Measurements from ENCODE around the gene GLRX5. TPM values are rescaled to one million over a fixed set of nuclear protein-coding genes. Genes with fewer than 3 reads are reported as not detected.

Gene GLRX5
- polyA plus RNA-seq, 2 of the 4 experiments (the other 2 are of a cell fraction), result 51.2 to 73.2 TPM

DNA sequence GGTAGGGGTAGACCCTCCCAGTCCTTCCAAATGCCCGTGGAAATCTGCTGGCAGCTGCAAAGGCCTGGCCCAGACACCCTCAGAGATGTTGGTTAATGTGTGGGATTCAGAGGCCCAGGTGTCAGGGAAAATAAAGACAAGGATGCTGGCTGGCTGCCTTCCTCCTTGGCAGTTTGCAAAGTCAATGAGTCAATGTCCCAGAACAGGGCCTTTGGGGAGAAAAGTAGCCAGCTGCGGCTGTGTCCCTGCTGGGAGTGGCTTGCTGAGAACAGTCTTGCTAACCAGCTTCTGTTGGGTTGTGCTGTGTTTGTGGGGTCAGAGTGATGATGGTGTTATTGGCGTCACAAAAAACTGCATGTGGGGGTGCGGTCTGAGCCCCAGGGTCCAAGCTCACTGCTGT lies 29.2 kb downstream of the GLRX5 start:
- ATAC-seq (no peak), DNase-seq (ENCODE audit: low read depth in 1 of 2, low spot score in 1 of 2) (no peak), FAIRE-seq (no peak)
- Histone ChIP-seq H3K4me3 (no peak overlapping the region), H3K4me2 (no peak overlapping the region), H3K4me1 (no peaks in the 10 kb centered on the region), H3K27ac (no peak overlapping the region), H3K9me3 (no peaks in the 10 kb centered on the region)
- TF ChIP-seq RNF2 (IDR thresholded peaks at IDR 0.05; ENCODE audit: borderline replicate concordance, low read depth) (no peak), ZFP36 (IDR thresholded peaks at IDR 0.05; ENCODE audit: borderline replicate concordance, partially characterized antibody) (no peak), ESRRA (IDR thresholded peaks at IDR 0.05; ENCODE audit: borderline replicate concordance, low read length) (no peak), ZNF302 (CRISPR knock-in tag; IDR thresholded peaks at IDR 0.05) (no peak), RARB (CRISPR knock-in tag; IDR thresholded peaks at IDR 0.05) (no peak), TP53 (CRISPR knock-in tag; IDR thresholded peaks at IDR 0.05) (no peak), RFX5 (IDR thresholded peaks at IDR 0.05) (no peak), GATA3 (IDR thresholded peaks at IDR 0.05; ENCODE audit: borderline replicate concordance) (no peak)
- TF ChIP-seq, protein P1, sequence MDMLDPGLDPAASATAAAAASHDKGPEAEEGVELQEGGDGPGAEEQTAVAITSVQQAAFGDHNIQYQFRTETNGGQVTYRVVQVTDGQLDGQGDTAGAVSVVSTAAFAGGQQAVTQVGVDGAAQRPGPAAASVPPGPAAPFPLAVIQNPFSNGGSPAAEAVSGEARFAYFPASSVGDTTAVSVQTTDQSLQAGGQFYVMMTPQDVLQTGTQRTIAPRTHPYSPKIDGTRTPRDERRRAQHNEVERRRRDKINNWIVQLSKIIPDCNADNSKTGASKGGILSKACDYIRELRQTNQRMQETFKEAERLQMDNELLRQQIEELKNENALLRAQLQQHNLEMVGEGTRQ (IDR thresholded peaks at IDR 0.05), result no peak
- ChIA-PET CTCF (interaction anchor here (0.7 to 9.9 kb wide), 7 partner anchors 14 to 535 kb away, joined by 3 to 145 read pairs (median 29); no protein-coding TSS in a partner anchor), POLR2A (no interaction called here)
- 47% methylated on average over 3 of the region's 4 CpGs for WGBS (ENCODE audit: missing lambda C conversion rate)

DNA sequence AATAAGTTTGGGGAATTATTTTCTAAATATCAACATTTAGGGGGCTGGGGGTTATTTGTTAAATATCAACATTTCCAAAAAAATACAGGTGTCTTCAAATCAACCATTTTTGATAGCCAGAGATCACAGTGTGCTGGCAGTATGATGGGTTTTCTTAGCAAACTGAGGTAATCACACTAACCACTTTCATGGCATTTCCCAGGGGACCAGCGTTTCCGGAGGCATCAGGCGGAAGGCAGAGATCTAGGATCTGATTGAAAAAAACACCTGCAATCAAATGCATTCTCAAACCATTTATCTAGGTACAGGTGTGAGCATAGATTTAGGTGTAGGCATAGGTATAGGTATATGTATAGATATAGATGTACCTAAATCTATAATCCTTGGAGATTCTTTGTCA lies 34.6 kb downstream of the GLRX5 start:
- Histone ChIP-seq H3K4me3 (no peak overlapping the region), H3K9me3 (no peaks in the 10 kb centered on the region), H3K4me1 (no peaks in the 10 kb centered on the region), H3K4me2 (no peak overlapping the region), H3K27ac (no peak overlapping the region)
- WGBS (ENCODE audit: missing lambda C conversion rate), result 35% methylated on average over 3 of the region's 3 CpGs
- POLR2A ChIA-PET, result no interaction called here
- CTCF ChIA-PET, result no interaction called here
- no peak for TF ChIP-seq GATA3 (IDR thresholded peaks at IDR 0.05; ENCODE audit: borderline replicate concordance)
- TF ChIP-seq, protein P2, sequence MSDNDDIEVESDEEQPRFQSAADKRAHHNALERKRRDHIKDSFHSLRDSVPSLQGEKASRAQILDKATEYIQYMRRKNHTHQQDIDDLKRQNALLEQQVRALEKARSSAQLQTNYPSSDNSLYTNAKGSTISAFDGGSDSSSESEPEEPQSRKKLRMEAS (IDR thresholded peaks at IDR 0.05), result no peak
- TF ChIP-seq ESRRA (IDR thresholded peaks at IDR 0.05; ENCODE audit: borderline replicate concordance, low read length), result no peak
- TF ChIP-seq EHMT2 (IDR thresholded peaks at IDR 0.05; ENCODE audit: low read depth), result no peak
- no peak for TF ChIP-seq RCOR1 (IDR thresholded peaks at IDR 0.05; ENCODE audit: low read depth, low read length)
- TF ChIP-seq RARB (CRISPR knock-in tag; IDR thresholded peaks at IDR 0.05), result no peak
- no peak for TF ChIP-seq HOXA7 (CRISPR knock-in tag; IDR thresholded peaks at IDR 0.05)
- no peak for TF ChIP-seq HDAC2 (IDR thresholded peaks at IDR 0.05)
- no peak for TF ChIP-seq ZFP36 (IDR thresholded peaks at IDR 0.05; ENCODE audit: borderline replicate concordance, partially characterized antibody)
- TF ChIP-seq, protein P3, sequence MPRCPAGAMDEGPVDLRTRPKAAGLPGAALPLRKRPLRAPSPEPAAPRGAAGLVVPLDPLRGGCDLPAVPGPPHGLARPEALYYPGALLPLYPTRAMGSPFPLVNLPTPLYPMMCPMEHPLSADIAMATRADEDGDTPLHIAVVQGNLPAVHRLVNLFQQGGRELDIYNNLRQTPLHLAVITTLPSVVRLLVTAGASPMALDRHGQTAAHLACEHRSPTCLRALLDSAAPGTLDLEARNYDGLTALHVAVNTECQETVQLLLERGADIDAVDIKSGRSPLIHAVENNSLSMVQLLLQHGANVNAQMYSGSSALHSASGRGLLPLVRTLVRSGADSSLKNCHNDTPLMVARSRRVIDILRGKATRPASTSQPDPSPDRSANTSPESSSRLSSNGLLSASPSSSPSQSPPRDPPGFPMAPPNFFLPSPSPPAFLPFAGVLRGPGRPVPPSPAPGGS (IDR thresholded peaks at IDR 0.05), result no peak
- TF ChIP-seq, protein P4, sequence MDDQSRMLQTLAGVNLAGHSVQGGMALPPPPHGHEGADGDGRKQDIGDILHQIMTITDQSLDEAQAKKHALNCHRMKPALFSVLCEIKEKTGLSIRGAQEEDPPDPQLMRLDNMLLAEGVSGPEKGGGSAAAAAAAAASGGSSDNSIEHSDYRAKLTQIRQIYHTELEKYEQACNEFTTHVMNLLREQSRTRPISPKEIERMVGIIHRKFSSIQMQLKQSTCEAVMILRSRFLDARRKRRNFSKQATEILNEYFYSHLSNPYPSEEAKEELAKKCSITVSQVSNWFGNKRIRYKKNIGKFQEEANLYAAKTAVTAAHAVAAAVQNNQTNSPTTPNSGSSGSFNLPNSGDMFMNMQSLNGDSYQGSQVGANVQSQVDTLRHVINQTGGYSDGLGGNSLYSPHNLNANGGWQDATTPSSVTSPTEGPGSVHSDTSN (IDR thresholded peaks at IDR 0.05), result no peak
- TF ChIP-seq TP53 (CRISPR knock-in tag; IDR thresholded peaks at IDR 0.05), result no peak
- no peak for TF ChIP-seq POLR2AphosphoS2 (conservative IDR thresholded peaks at IDR 0.05; ENCODE audit: low read length)
- no peak for TF ChIP-seq CHD2 (IDR thresholded peaks at IDR 0.05; ENCODE audit: low read length, partially characterized antibody)
- TF ChIP-seq MAZ (IDR thresholded peaks at IDR 0.05; ENCODE audit: borderline replicate concordance, low read depth, low read length), result no peak
- no peak for ATAC-seq
- no peak for FAIRE-seq
- no peak for DNase-seq (ENCODE audit: low read depth in 1 of 2, low spot score in 1 of 2)

DNA sequence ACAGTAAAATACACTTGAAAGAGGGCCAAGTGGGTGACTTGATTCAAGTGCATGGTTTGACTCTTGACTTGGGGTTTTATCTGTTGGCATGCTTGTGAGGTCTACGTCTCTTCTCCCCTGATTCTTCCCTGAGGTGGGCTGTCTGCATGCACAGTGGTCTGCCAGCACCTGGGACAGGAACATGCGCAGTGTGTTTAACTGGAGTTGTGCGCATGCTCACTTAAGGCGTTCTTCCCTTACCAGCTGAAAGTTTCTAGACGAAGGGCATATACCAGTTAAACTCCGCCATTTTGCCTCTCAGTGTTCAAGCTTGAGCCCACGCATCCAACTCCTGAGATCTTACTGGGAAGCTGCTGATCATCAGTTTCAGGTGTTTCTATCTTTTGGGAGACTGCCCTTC lies 38.5 kb downstream of the GLRX5 start:
- CTCF ChIA-PET, result interaction anchor here (1.2 kb wide), 2 partner anchors 13 to 421 kb away, joined by 3 read pairs; no protein-coding TSS in a partner anchor
- POLR2A ChIA-PET, result no interaction called here
- no peak for ATAC-seq

More for the DNA sequence above, 38.5 kb downstream of the GLRX5 start:
- H3K4me1 ChIP-seq, result no peaks in the 10 kb centered on the region; the same call in 2 of the 3 replicates
- H3K4me3 ChIP-seq, result no peak overlapping the region
- TF ChIP-seq ZC3H11A (IDR thresholded peaks at IDR 0.05), result no peak
- no peak for TF ChIP-seq KDM5A (IDR thresholded peaks at IDR 0.05)
- no peak for TF ChIP-seq BHLHE40 (IDR thresholded peaks at IDR 0.05; ENCODE audit: low read depth, low read length)
- TF ChIP-seq EHMT2 (IDR thresholded peaks at IDR 0.05; ENCODE audit: low read depth), result no peak
- TF ChIP-seq FOXS1 (CRISPR knock-in tag; IDR thresholded peaks at IDR 0.05), result no peak
- no peak for TF ChIP-seq HOXA7 (CRISPR knock-in tag; IDR thresholded peaks at IDR 0.05)
- TF ChIP-seq FOSL2 (IDR thresholded peaks at IDR 0.05), result no peak
- TF ChIP-seq FOSL2 (CRISPR knock-in tag; IDR thresholded peaks at IDR 0.05), result no peak
- FAIRE-seq, result no peak
- WGBS (ENCODE audit: missing lambda C conversion rate), result 56% methylated on average over 7 of the region's 7 CpGs
- H3K4me2 ChIP-seq, result no peak overlapping the region
- H3K9me3 ChIP-seq, result no peaks in the 10 kb centered on the region
- H3K27ac ChIP-seq, result no peak overlapping the region
- no peak for DNase-seq (ENCODE audit: low read depth in 1 of 2, low spot score in 1 of 2)
